ENCODE data around the gene IYD.

Gene IYD

GRCh38 chr6:150345781-150346180, 23.0 kb upstream of the IYD start:
- no peaks in the 10 kb centered on the region for H3K9me3 ChIP-seq
- no peaks in the 10 kb centered on the region for H3K4me1 ChIP-seq
- H3K4me3 ChIP-seq (ENCODE audit: low read depth, low read length): no peak overlapping the region
- TF ChIP-seq CTCF (IDR thresholded peaks at IDR 0.05; ENCODE audit: low read depth, low read length): no peak
- no peaks in the 10 kb centered on the region for H3K36me3 ChIP-seq
- no peak for DNase-seq
- no peaks in the 10 kb centered on the region for H3K27me3 ChIP-seq

- TF ChIP-seq CTCF (IDR thresholded peaks at IDR 0.05; ENCODE audit: low read depth, low read length): no peak
- H3K27me3 ChIP-seq: no peaks in the 10 kb centered on the region
- no peaks in the 10 kb centered on the region for H3K36me3 ChIP-seq
- no peak overlapping the region for H3K4me3 ChIP-seq (ENCODE audit: low read depth, low read length)
- no peaks in the 10 kb centered on the region for H3K4me1 ChIP-seq
- H3K9me3 ChIP-seq: no peaks in the 10 kb centered on the region
- no peak for DNase-seq
Measured at GRCh38 chr6:150346346-150346745, 22.5 kb upstream of the IYD start.

DNA sequence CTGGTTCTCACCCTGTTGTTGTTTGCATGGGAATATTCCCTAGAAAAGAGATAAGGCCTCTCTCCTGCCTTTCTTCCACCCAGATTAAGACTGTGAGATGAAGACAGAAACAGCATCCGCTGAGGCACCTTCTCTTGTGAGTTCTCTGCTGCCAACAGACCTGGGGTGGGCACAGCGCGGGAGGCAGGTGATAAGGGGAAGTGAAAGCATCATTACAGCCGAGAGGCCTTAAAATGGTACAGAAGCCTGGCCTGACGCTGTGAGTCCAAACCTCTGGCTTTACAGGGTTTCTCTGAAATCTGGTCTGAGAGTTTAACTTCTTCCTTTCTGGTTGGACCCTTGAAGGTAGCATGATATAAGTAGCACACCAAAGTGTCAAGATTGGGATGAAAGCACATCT, 21.0 kb upstream of the IYD start:
- H3K27me3 ChIP-seq: no peaks in the 10 kb centered on the region
- no peak for DNase-seq
- H3K4me1 ChIP-seq: no peaks in the 10 kb centered on the region
- no peak for TF ChIP-seq CTCF (IDR thresholded peaks at IDR 0.05; ENCODE audit: low read depth, low read length)
- no peaks in the 10 kb centered on the region for H3K9me3 ChIP-seq
- H3K36me3 ChIP-seq: no peaks in the 10 kb centered on the region
- no peak overlapping the region for H3K4me3 ChIP-seq (ENCODE audit: low read depth, low read length)

DNA sequence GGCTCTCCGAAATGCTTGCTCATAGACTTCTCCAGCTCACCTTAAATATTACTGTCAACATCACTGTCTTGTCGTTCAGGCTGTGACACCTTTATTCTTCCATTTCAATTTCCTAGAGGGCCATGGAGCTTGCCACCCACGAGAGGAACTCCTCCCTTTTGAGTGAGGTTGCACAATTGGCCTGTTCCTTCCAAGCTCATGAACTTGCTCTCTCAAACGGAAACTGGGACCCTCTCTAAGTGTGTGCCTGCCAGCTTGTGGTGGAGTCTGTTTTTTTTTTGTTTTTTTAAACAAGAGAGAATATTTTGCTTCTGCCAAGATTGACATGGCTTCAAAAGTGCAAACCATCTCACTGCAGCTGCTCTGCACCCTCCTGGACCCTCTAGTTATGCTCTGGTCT, 19.3 kb upstream of the IYD start:
- Histone ChIP-seq H3K4me3 (ENCODE audit: low read depth, low read length) (no peak overlapping the region), H3K27me3 (no peaks in the 10 kb centered on the region), H3K36me3 (no peaks in the 10 kb centered on the region), H3K4me1 (no peaks in the 10 kb centered on the region), H3K9me3 (no peaks in the 10 kb centered on the region)
- DNase-seq: no peak
- no peak for TF ChIP-seq CTCF (IDR thresholded peaks at IDR 0.05; ENCODE audit: low read depth, low read length)

- TF ChIP-seq CTCF (IDR thresholded peaks at IDR 0.05; ENCODE audit: low read depth, low read length): no peak
- Histone ChIP-seq H3K9me3 (no peaks in the 10 kb centered on the region), H3K4me1 (no peaks in the 10 kb centered on the region), H3K36me3 (no peaks in the 10 kb centered on the region), H3K4me3 (ENCODE audit: low read depth, low read length) (no peak overlapping the region), H3K27me3 (no peaks in the 10 kb centered on the region)
- no peak for DNase-seq
Measured at GRCh38 chr6:150352321-150353296, 16.2 kb upstream of the IYD start.

- Histone ChIP-seq H3K27me3 (no peaks in the 10 kb centered on the region), H3K36me3 (no peaks in the 10 kb centered on the region), H3K4me1 (no peaks in the 10 kb centered on the region), H3K4me3 (ENCODE audit: low read depth, low read length) (no peak overlapping the region), H3K9me3 (no peaks in the 10 kb centered on the region)
- no peak for DNase-seq
- no peak for TF ChIP-seq CTCF (IDR thresholded peaks at IDR 0.05; ENCODE audit: low read depth, low read length)
Measured at GRCh38 chr6:150353445-150353844, 15.4 kb upstream of the IYD start.
